Lower lobe of right lung (tissue), 2 donors: Measurements from ENCODE around the gene PEX11B. TPM values are rescaled to one million over a fixed set of nuclear protein-coding genes. Genes with fewer than 3 reads are reported as not detected.

ENCODE experiments used
- ATAC-seq, 2 donors: fragments of 200-7000 bp; cut with Tn5 transposase; one replicate each; pipeline ENCODE4 v1.9.1; 2020 to 2022; ENCODE audit warnings: mild to moderate bottlenecking in 2 of 2, moderate library complexity in 2 of 2
- DNase-seq: peaks from one replicate; pipeline ENCODE4 v3.0.0-alpha.2; 2020
- H3K27ac ChIP-seq: fragments of 200-600 bp; one replicate; pipeline ENCODE4 v1.8.0; 2022
- H3K27me3 ChIP-seq: fragments of 200-600 bp; one replicate; pipeline ENCODE4 v1.8.0; 2022; ENCODE audit warnings: low read depth
- H3K36me3 ChIP-seq: fragments of 200-600 bp; one replicate; pipeline ENCODE4 v1.8.0; 2022; ENCODE audit warnings: mild to moderate bottlenecking
- H3K4me1 ChIP-seq: fragments of 200-600 bp; one replicate; pipeline ENCODE4 v1.8.0; 2022
- H3K4me3 ChIP-seq: fragments of 200-600 bp; one replicate; pipeline ENCODE4 v1.8.0; 2022; ENCODE audit warnings: mild to moderate bottlenecking
- H3K9me3 ChIP-seq: fragments of 200-600 bp; one replicate; pipeline ENCODE4 v1.8.0; 2022
- CTCF ChIP-seq: fragments of 200-600 bp; IDR thresholded peaks from one replicate; pipeline ENCODE4 v1.8.0; 2022; ENCODE audit warnings: antibody characterized with exemption, mild to moderate bottlenecking
- intact Hi-C: fragments of 100-400 bp; cut with DNase I; formaldehyde crosslinking; loops from one replicate; pipeline ENCODE4 v1.11.0; 2022
- total RNA-seq: library from RNA; stranded (reverse); fragmentation: NEBNext Ultra II Directional; extraction: Animal tissue kit (Norgen Biotek cat#: 25700); gene quantifications from one replicate; pipeline ENCODE4 v1.2.1, GENCODE V29; 2021
- donor health status: DM: no; HTN: yes; CAD: no; lungs with severe emphysema.

Gene PEX11B
- total RNA-seq, 1 donor from 2014 or later = 28.6 TPM

GRCh38 chr1:145908653-145909052, 9.9 kb downstream of the PEX11B start:
- intact Hi-C loops = no loop called here
- Histone ChIP-seq H3K27me3 (no peaks in the 10 kb centered on the region), H3K36me3 (peaks cover 31% of the 10 kb centered on the region), H3K27ac (no peak overlapping the region), H3K9me3 (no peaks in the 10 kb centered on the region), H3K4me3 (no peak overlapping the region), H3K4me1 (peaks cover 14% of the 10 kb centered on the region)
- no peak for TF ChIP-seq CTCF
- ATAC-seq = no peak
- no peak for DNase-seq

- no peak for DNase-seq
- Histone ChIP-seq H3K27ac (peak overlapping the region; percentile 49), H3K4me3 (no peak overlapping the region), H3K27me3 (no peaks in the 10 kb centered on the region), H3K4me1 (peaks cover 14% of the 10 kb centered on the region), H3K36me3 (peaks cover 18% of the 10 kb centered on the region), H3K9me3 (no peaks in the 10 kb centered on the region)
- no peak for TF ChIP-seq CTCF
- ATAC-seq = no peak
- intact Hi-C loops = no loop called here
These were observed 11.4 kb downstream of the PEX11B start for GRCh38 chr1:145906954-145907753.

- Histone ChIP-seq H3K36me3 (no peaks in the 10 kb centered on the region), H3K27me3 (no peaks in the 10 kb centered on the region), H3K9me3 (no peaks in the 10 kb centered on the region), H3K4me3 (no peak overlapping the region), H3K27ac (no peak overlapping the region), H3K4me1 (no peaks in the 10 kb centered on the region)
- intact Hi-C loops = no loop called here
- DNase-seq (no peak), ATAC-seq (no peak)
- TF ChIP-seq CTCF = no peak
These were observed 17.1 kb downstream of the PEX11B start for GRCh38 chr1:145901312-145902021.

GRCh38 chr1:145898756-145899155, 19.8 kb downstream of the PEX11B start:
- Histone ChIP-seq H3K36me3 (no peaks in the 10 kb centered on the region), H3K4me3 (no peak overlapping the region), H3K9me3 (no peaks in the 10 kb centered on the region), H3K27ac (no peak overlapping the region), H3K4me1 (no peaks in the 10 kb centered on the region), H3K27me3 (no peaks in the 10 kb centered on the region)
- TF ChIP-seq CTCF = no peak
- intact Hi-C loops = no loop called here
- ATAC-seq = no peak
- no peak for DNase-seq

- Histone ChIP-seq H3K36me3 (no peaks in the 10 kb centered on the region), H3K4me3 (no peak overlapping the region), H3K27ac (no peak overlapping the region), H3K9me3 (no peaks in the 10 kb centered on the region), H3K4me1 (peaks cover 2% of the 10 kb centered on the region), H3K27me3 (no peaks in the 10 kb centered on the region)
- intact Hi-C loops = no loop called here
- DNase-seq = no peak
- no peak for TF ChIP-seq CTCF
- ATAC-seq = no peak
These were observed 20.5 kb downstream of the PEX11B start for GRCh38 chr1:145897969-145898368.
